NCI-H226 (cell line): ENCODE data around the gene FYB1.
A peak's percentile ranks its signal among the peaks of the same experiment; 100 is the strongest.

ENCODE experiments used
- DNase-seq: peaks from one replicate; pipeline ENCODE4 v3.0.0-alpha.2; 2015

The FYB1 gene

DNA sequence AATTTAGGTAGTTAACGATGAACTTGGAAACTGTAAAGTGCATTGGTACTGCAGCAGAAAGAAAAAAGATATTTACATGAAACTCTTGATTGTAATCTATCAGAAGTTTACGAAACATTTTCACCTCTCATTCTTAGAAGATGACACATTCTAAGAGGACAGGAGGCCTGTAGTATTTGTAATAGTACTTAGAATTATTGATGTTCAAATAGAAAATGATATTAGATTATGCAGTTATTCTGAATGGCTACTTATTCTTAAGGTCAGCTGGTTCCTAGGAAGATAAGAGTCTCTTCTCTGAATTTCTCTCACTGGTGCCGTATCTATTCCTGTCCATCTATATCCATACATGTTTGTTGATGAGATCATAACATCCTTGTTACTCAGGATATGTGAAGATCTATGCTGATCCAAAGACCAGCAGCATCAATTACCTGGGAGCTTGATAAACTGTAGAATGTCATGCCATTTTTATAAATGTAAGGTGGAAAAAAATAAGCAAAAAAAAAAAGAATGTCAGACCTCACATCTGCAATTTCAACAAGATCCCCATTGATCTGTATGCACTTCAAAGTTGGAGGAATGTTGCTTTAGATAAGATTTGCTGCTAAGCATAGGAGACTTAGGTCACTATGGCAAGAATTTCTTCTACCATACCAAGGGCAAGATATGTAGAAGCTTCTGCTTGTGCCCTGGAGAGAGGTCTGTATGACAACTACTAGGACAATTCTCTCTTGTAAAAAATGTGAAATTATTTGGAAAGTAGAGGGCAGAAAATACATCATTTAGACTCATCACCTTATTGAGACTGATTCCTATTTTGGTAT lies 102.8 kb downstream of the FYB1 start:
- no peak for DNase-seq

DNA sequence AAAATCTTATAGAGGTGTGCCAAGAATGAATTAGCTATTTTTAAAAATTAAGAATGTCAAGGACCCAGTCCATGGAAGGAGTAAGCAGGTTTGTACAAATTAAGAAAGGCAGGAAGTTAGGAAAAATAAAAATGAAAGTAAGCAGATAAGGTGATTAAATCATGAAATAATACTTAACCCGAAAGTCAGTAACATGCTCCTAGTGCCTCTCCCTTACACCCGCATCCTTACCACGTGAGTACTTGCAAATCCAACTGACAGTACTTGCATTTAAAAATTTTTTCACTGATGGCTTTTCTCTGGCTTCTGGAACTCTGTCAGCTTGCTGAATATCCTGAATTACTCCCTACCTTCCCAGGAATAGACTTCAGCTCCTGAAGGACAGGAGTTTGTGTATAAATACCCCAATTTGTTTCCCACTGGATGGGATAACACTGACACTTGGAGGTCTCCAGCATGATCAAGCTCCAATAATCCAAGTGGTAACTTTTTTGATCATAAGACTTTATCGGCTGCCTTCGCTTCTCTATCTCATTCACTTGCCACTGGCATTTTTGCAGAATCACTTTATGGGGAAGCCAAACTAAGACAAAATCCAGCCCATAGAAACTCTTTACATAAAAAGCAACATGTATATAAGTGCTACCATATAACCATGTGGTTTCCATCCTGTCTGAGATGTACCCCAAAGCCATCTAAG lies 103.6 kb downstream of the FYB1 start:
- no peak for DNase-seq

DNA sequence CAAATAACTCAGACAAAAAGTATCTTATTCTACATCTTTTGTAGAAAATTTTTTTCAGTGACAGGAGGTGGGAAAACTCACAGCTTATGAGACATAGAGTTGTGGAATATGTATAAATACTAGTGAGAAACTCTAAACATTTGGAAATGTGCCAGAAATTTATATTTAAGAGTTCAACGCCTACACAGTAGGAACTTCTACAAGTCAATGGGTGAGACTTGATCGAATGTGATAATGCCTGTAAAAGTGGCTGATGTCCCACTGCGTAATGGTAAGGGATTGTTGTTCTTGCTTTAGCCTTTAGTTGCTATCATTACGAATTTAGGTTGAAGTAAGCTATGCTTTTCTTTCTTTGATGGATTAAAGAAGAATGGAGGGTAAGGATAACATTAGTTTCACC lies 105.2 kb downstream of the FYB1 start:
- DNase-seq = no peak

DNA sequence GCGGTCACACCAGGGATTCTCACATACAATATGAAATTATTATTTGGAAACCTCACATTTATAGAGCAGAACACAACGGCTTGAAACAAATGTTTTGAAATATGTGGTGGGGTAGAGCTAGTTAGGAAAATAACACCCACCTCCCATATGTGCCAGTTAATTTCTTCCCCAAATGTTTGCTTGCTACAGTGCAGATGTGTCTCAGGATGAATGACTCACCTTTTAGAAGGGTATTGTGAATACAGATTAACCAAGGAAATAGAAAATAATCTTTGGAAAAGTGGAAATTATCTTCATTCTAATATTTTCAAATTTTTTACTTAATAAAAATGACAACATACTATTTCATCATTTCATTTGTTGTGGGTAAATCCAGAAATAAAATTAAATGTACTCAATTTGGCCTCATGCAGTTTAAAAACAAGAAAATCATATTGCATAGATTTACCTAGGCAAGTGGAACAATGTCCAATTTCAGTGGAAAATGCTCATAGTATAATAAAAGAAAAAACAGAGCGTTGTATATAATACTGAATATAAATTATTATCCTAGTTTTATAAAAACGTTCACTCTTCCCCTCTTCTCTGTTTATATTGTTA lies 105.9 kb downstream of the FYB1 start:
- no peak for DNase-seq

DNA sequence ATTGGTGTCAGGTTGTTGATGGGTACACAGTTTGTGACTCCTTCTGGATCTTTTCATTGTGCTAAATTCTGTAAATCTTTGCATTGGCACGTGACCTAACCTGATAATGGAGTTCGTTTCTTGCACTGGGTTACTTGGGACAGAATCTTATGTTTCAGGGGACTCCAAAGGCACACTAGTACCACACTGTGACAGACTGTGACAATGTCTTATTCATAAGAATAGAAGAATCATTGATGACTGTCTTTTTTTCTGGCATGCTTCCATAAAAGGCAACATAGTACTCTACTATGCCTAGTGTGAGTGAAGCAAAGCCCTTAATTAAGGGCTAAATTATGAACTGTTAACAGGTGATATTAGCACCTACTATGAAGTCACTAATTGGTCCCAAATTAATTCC lies 109.8 kb downstream of the FYB1 start:
- no peak for DNase-seq

DNA sequence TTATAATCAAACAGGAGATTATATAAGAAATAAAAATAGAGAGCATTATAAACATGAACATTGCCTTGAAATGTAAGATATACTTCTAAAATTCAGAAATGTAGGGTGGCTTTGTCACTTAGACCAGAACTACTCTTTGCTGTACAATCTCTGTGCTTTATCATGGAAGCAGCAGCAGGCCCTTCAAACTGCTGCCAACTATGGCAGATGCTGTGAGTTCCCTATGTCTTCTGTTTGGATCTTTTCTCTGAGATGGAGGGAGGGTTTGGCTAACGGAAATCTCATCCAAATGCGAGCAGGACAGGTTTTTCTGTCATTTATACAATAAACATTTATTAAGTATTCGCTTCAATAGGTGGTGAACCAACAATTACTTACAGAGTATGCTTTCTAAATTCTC lies 110.4 kb downstream of the FYB1 start:
- no peak for DNase-seq

DNA sequence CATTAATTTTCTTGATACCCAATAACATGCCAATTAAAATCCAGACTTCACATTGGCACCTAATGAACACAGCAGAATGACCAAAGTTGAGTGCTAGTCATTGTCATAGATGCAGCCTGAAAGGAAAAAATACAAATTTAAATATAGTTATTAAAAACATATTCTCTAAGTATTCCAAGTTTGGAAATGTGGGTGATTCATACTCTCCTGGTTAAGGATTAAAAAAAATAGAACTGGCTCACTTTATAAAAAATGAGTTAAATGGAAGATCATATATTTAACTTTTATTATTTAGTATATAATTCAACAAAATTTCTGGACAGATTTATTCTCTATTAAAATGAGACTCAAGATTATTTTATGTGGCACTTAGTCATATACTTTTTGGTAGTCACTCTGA lies 112.0 kb downstream of the FYB1 start:
- no peak for DNase-seq

DNA sequence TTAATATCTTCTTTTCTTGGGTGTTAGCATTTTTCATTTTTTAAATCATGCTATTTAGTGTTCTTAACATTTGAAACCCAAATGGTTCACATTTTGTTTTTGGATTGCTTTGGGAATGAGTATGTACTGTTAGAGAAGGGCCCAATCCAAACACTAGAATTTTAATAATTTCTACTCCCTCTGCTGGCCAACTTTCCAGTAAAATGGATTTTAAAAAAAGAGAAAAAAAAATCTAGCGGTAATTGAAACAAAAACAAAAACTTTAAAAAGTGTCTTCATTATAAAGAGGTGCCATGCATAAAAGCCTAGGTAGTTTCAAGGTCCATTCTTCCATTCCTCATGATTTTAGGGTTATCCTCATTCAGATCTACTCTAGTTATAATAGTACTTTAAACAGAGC lies 113.0 kb downstream of the FYB1 start:
- DNase-seq = no peak

DNA sequence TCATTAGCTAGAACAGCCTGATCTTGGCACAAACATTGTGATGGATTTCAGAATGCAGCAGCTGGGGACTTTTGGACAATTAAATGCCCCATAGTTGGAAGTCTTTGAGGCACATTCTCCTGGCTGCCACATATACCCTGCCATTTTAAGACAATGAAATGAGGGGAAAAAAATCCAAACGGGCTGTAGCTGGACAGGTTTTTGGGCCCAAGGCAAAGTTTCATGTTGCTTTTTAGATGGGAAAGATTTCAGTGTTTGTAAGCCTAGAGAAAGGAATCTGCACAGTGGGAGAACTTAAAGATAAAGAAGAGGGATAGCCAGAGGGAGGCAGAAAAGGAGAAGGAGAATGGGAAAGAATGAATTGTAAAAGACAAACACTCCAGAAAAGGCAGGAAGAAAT lies 115.1 kb downstream of the FYB1 start:
- DNase-seq = no peak

DNA sequence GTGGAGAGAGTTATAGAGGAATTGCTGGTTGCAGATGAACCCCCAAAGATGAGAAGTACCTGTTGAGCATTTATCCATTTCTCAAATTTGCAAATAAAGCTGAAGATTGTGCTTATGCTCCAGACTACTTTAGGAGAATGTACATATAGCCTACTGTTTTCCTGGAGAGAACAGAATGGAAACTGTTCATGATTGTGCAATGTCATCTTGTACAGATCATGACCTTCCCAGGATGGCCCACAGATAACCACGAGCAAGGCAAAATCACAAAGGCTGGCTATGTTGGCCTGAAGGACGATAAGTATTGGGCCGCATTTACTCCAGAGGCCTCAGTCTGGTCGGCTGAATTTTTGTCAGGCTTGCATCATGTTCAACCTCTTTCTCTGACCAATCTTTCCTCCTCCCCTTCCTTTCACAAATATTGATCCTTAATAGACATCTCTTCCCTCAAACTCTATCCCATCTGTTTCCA lies 116.6 kb downstream of the FYB1 start:
- DNase-seq = no peak

DNA sequence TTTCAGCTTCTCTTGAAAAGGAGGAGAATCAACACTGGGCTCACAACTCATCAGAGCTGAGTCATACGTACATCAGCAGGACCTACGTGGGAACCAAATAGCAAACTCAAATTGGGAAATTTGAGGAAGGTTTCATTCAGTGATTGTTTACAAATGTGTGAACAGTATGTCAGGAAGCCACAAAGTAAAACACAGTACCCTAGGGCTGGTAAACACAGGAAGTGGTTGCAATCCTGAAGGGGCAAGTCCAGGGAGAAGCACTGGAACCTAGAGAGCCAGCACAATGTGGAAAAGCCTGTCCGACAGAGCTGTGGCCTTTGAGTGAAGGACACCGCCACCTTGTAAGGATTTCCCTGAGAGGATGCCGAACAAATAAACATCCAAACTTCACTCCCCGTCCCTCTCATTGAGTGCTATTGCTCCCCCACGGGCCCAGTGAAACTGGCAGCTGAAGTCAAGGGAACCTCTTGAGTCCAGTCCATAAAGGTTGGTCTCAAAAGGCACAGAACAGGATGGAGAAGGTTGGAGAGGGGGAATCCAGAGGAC lies 118.4 kb downstream of the FYB1 start:
- DNase-seq = peak; percentile 87

DNA sequence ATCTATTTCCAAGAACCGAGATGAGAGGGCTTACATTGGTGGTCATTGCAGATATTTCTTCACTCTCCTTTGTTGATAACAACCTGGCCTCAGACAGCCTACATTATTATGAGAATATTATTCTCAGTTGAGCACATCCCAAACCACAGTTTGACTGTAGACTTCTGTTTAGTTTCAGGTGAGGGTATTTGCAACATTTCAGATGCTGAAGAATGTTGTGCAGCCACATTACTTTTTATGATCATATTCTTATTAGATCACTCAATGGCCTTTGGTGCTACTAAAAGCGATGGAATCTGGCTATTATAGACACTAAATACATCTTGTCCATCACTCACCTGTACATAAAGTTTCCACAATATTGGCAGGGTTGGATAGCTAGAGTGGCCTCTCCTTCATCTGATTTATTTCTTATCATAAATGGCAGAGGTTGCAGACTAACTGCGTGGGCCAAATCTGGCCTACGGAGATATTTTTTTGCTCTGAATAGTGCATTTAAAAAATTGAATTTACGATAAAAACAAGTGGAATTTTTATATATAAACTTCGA lies 119.0 kb downstream of the FYB1 start:
- DNase-seq = no peak

DNA sequence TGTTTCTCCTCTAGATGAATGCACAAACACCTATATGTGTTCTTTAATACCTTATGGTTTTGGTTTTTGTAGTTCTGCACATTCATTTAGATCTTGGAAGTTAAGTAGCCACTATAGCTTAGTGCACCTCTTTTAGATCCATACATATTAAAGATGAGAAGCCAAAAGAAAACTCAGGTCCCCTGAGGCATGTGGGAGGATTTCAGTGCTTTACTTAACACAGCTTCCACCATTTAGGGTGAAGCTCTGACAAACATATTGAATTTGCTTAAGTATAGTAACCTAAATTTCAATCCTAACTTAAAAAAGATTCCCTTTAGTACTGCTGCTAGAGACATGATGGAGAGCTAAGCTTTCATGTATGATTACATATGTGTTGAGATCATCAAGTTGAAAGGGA lies 119.5 kb downstream of the FYB1 start:
- no peak for DNase-seq

DNA sequence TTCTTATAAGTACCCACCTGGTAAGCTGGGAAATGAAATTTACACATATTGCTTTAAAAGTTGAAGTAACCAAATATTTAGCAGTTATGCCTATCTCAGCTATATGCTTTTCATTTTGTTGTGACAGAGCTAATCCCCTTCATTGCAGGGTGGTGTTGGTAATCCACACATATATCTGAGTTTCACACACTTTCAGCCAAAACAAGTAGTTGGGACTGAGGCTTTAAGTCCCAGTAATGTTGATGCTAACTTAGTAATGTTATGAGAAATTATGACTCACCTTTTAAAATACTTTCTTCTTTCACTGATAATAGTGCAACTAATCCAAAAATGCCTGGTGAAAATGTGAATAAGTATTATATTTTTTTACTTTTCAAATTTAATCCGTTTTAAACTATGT lies 126.0 kb downstream of the FYB1 start:
- no peak for DNase-seq

DNA sequence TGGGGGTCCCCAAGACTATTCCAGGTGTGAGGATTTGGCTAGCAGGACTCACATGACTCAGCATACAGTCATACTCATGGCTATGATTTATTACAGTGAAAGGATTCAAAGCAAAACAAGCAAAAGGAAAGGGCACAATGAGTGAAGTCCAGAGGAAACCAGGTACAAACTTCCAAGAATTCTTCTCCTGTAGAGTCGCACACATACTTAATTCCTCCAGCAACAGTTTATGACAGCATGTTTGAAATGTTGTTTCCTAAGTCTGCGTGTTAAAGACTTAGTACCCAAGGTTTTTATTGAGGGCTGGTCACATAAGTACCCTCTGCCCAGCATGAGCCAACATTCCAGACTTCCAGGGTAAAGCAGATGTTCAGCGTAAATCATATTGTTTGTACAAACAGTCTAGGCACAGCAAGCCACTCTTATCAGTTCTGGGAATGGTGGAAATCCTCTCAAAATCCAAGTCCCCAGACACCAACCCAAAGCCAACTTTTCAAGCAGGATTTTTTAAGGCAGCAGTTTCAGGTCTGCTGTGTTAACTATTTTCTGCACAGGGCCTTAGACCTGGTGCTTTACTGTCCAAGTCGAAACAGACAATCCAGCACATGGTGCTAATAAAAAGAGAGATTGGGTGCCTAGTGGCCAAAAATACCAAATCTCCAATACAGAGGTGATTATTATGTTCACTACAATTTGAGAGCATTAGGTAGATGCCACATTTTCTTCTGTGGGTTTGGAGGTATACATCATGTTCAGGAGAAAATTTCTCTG lies 126.6 kb downstream of the FYB1 start:
- peak; percentile 51 for DNase-seq

DNA sequence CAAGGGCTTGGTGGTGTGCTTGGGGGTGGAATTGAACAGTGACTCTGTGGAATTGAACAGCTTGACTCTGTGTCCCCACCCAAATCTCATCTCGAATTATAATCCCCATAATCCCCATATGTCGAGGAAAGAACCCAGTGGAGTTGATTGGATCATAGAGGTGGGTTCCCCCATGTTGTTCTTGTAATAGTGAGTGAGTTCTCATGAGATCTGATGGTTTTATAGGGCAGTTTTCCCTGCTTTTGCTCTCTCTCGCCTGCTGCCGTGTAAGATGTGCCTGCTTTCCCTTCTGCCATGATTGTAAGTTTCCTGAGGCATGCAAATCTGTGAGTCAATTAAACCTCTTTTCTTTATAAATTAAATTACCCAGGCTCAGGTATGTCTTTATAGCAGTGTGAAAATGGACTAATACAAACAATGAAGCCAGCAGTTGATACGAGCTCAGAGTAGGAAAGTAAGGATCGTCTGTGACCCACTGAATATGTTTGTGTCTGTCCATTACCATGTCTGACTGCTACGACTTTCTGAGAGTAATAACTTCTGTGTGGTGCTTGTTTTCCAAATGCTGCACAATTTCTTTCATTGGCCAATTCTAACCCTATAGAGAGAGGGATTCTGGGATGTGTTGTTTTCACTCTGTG lies 127.3 kb downstream of the FYB1 start:
- no peak for DNase-seq

DNA sequence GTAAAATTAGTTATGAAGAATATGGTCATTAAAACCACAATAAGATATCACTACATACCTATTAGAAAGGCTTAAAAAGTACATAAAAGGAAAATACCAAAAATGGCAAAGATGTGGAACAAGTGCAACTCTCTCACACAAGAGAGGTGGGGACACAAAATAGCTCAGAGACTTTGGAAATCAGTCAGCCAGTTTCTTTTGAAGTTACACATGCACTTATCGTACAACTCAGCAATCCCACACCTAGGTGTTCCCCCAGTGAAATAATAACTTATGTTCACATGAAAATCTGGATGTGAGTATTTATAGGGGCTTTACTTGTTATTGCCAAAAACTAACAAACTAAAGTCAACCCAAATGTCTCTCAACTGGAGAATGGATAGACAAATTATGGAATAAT lies 135.4 kb downstream of the FYB1 start:
- no peak for DNase-seq

DNA sequence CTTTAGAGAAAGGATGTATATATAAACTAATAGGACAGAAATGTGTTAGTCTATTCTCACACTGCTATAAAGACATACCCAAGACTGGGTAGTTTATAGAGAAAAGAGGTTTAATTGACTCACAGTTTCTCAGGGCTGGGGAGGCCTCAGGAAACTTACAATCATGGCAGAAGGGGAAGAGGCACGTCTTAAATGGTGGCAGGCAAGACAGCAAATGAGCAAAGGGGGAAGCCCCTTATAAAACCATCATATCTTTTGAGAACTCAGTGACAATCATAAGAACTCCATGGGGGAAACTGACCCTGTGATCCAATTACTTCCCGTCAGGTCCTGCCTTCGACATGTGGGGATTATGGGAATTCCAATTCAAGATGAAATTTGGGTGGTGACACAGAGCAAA lies 136.4 kb downstream of the FYB1 start:
- no peak for DNase-seq

DNA sequence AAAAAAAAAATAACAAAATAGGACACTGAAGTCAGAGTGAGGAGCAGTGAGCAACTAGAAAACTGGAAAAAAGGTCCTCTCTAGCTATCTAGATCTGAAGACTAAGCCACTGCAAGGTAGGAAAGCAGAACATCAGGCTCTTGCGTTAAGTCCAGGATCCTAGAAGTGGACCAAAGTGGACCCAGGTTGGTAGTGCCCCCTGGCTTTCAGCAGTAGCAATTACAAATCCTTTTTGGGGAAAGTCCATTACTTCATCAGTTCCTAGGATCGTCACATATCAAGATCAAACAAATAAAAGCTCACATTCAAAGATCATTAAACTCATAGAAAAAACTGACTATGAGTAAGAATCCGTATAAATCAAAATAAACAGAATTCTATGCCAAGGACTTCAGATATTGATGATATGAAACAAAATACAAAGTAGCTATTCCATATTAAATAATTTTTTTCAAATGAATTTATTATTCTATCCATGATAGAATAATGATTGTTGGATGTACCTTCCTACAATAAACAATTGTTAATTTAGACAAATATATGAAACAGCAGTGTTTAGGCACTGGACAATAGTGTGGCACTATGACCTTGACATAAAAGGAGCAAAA lies 138.7 kb downstream of the FYB1 start:
- DNase-seq = peak; percentile 18

DNA sequence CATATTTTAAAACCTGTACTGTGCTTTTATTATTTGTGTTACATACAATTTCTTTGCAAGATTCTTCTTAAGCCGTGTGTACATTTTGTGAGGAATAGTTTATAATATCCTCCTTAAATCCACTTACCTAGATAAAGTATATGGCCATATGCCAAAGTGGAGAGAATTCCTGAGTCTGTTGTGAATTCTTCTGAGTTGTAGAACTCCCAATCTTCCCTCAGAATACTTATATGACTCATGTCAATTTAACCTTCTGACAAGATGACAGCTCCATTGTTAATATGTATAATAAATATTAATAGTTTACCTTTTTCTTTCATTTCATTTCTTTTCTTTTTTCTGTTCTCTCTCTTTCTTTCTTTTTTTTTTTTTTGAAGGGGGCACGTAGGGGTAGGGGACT lies 139.2 kb downstream of the FYB1 start:
- peak; percentile 53 for DNase-seq

DNA sequence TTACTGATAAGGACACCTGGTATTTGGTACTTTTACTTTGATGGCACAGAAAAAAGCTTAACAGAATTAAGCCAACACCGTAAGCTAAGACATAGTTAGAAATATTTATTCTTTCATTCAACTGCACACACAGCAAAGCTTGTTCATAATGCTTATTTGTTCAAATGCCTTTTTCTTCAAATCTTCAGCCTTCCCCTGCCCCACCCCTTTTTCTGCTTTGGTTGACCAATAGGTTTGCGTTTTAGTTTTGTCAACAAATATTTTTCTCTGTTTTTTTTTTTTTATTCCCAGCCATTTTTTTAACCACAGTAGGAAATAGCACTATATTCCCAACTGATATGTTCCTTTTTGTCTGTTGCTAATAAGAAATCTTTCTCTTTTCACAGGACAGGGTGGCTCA lies 140.2 kb downstream of the FYB1 start:
- DNase-seq = no peak
